ENCODE results near the gene ARHGAP44. TPM values are rescaled to one million over a fixed set of nuclear protein-coding genes. Genes with fewer than 3 reads are reported as not detected.
"Not testable (repeated sequence)": the region's sequence is repeated elsewhere in the genome, so short reads cannot be mapped to it uniquely, and the experiment has no call there.

The ARHGAP44 gene
- total and polyA plus RNA-seq, 12 donors: 4.0 to 10.6 (median 8.4) TPM

DNA sequence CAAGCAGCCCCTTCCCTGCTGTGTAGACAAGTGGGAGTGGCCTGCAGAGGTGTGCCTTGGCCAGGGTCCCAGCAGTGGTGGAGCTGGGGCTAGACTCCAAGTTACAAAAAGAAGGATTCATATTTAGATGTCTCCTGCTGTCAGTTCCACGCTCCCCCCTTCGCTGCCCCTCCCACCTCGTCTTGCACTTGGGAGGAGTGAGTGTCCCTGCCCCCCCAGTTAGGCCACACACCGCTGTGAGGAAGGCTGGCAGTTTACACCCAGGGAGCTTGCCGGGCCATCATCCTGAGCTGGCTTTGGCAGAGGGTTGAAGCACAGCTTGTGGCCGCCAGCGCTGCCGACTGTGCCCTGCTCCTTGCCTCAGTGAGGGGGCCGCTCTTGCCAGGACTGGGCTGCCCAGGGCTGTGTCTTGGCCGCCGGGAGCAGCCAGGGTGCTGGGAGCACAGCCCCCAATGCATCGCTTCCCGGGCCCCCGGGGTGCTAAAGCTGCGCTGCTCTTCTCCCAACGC, 184.3 kb downstream of the ARHGAP44 start:
- ATAC-seq (peak; percentile 42 to 85 (median 63)), DNase-seq (peak in 1 of 2 donors; percentile 28)
- H3K27ac ChIP-seq: peak overlapping the region in 2 of 10 donors; percentile 4 to 25
- no peaks in the 10 kb centered on the region for H3K36me3 ChIP-seq
- peaks cover 0 to 16% (median 0%) of the 10 kb centered on the region in 7 donors for H3K27me3 ChIP-seq
- peak overlapping the region in 9 of 10 donors; percentile 14 to 52 (median 45) for H3K4me3 ChIP-seq
- intact Hi-C loops (cut with DNase I): loop anchor here in 1 of 10 donors (10.0 kb wide), 1 partner anchor 179 kb away; no protein-coding TSS in a partner anchor
- H3K9me3 ChIP-seq: no peaks in the 10 kb centered on the region
- peaks cover 0 to 14% (median 4%) of the 10 kb centered on the region in 9 donors for H3K4me1 ChIP-seq
- 2 to 4% methylated on average over 16 of the region's 16 CpGs for WGBS, 2 donors
- TF ChIP-seq, protein P1, sequence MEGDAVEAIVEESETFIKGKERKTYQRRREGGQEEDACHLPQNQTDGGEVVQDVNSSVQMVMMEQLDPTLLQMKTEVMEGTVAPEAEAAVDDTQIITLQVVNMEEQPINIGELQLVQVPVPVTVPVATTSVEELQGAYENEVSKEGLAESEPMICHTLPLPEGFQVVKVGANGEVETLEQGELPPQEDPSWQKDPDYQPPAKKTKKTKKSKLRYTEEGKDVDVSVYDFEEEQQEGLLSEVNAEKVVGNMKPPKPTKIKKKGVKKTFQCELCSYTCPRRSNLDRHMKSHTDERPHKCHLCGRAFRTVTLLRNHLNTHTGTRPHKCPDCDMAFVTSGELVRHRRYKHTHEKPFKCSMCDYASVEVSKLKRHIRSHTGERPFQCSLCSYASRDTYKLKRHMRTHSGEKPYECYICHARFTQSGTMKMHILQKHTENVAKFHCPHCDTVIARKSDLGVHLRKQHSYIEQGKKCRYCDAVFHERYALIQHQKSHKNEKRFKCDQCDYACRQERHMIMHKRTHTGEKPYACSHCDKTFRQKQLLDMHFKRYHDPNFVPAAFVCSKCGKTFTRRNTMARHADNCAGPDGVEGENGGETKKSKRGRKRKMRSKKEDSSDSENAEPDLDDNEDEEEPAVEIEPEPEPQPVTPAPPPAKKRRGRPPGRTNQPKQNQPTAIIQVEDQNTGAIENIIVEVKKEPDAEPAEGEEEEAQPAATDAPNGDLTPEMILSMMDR (IDR thresholded peaks at IDR 0.05): no peak

DNA sequence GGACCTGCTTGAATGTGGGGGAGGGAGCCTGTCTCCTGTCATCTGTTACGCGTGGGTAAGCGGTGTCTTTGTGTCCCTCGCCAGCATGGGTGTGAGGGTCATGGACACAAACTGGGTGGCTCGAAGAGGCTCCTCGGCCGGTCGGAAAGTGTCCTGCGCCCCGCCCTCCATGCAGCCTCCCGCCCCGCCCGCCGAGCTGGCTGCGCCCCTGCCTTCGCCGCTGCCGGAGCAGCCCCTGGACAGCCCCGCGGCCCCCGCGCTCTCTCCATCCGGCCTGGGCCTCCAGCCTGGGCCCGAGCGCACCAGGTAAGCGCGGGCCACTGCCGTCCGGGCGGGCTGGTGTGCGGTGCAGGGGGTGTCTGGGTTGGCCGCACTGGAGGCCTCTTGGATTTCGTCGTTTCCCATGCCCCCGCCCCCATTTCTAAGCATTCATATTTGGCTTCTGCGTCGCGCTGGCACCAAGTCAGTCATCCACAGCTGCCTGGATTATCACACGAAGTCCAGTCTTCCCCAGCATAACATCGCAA, 184.8 kb downstream of the ARHGAP44 start:
- peak overlapping the region in 2 of 10 donors; percentile 4 to 25 for H3K27ac ChIP-seq
- H3K4me1 ChIP-seq: peaks cover 0 to 14% (median 4%) of the 10 kb centered on the region in 9 donors
- H3K27me3 ChIP-seq: peaks cover 0 to 16% (median 0%) of the 10 kb centered on the region in 7 donors
- TF ChIP-seq, protein P1 (IDR thresholded peaks at IDR 0.05): no peak
- no peaks in the 10 kb centered on the region for H3K36me3 ChIP-seq
- intact Hi-C loops (cut with DNase I): loop anchor here in 1 of 10 donors (10.0 kb wide), 1 partner anchor 179 kb away; no protein-coding TSS in a partner anchor
- no peaks in the 10 kb centered on the region for H3K9me3 ChIP-seq
- H3K4me3 ChIP-seq: peak overlapping the region; percentile 14 to 52 (median 41)
- DNase-seq (no peak), ATAC-seq (peak; percentile 42 to 81 (median 70))
- 2% methylated on average over 40 of the region's 40 CpGs for WGBS, 2 donors

DNA sequence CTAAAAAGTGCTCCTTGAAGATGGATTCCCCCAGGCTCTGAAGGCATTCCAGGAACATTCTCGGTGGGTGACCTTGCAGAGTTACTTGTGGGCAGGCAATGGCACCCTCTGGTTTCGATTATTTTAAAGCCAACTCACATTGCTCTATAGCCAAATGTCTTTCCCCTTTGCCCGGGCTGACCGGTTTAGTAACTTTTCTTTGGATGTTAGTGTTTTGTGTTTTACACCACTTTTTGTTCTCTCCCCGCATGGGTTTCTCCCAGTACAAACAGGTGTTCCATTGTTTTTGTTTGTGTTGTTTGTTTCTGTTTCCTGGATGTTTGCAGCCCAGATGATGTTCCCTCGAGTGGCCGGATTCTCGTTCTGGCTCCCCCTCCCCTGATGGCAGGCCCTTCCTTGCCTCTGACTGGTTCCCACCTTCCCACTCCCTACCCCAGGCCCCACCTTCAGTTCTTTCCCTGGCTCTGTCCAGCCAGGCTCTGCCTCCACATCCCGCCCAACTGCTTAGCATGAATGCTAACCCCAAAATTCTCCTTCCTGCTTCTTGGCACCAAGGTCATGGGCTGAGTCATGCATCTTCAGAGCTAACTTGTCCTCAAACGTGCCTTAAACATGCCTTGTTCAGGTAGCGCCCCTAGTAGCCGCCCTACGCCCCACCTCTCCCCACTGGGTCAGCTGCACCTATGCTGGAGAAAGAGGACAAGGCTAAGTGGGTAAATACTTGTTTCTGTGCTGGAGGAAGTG, 187.9 kb downstream of the ARHGAP44 start:
- intact Hi-C loops (cut with DNase I): loop anchor here in 1 of 10 donors (10.0 kb wide), 1 partner anchor 182 kb away; no protein-coding TSS in a partner anchor
- DNase-seq (no peak), ATAC-seq (no peak)
- TF ChIP-seq, protein P1 (IDR thresholded peaks at IDR 0.05): no peak
- no peak overlapping the region for H3K4me3 ChIP-seq
- 81 to 90% methylated on average over 13 of the region's 13 CpGs for WGBS, 2 donors
- no peaks in the 10 kb centered on the region for H3K9me3 ChIP-seq
- H3K36me3 ChIP-seq: peaks cover 0 to 4% (median 0%) of the 10 kb centered on the region in 9 donors
- H3K4me1 ChIP-seq: peaks cover 0 to 14% (median 4%) of the 10 kb centered on the region in 9 donors
- no peak overlapping the region for H3K27ac ChIP-seq
- H3K27me3 ChIP-seq: peaks cover 0 to 16% (median 0%) of the 10 kb centered on the region in 7 donors

DNA sequence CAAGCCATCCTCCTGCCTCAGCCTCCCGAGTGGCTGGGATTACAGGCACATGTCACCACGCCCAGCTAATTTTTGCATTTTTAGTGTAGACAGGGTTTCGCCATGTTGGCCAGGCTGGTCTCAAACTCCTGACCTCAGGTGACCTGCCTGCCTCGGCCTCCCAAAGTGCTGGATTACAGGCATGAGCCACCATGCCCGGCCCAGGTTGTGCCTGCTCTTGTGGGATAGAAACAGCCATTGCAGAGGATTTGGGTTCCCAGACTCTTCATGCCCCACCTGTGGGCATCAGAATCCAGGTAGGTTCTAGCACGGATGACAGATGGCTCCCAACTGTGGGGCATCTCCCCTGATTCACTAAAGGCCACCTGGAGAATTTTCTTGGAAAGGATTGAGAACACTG, 189.5 kb downstream of the ARHGAP44 start:
- H3K36me3 ChIP-seq, H3K27me3 ChIP-seq, H3K9me3 ChIP-seq, ATAC-seq, DNase-seq, H3K27ac ChIP-seq, H3K4me3 ChIP-seq: not testable (repeated sequence)
- H3K4me1 ChIP-seq: peaks cover 0 to 12% (median 4%) of the 10 kb centered on the region in 9 donors
- WGBS, 2 donors: 90 to 98% methylated on average over 5 to 6 of the region's 6 CpGs
- intact Hi-C loops (cut with DNase I): loop anchor here in 1 of 10 donors (10.0 kb wide), 1 partner anchor 184 kb away; no protein-coding TSS in a partner anchor

Measured in heart right ventricle (tissue), 16 donors.